Measurements from ENCODE around the gene ADAM22. TPM values are rescaled to one million over a fixed set of nuclear protein-coding genes. Genes with fewer than 3 reads are reported as not detected.

ADAM22 gene
- total RNA-seq, 4 donors from 2014 or later: 0.53 to 2.7 (median 1.5) TPM

DNA sequence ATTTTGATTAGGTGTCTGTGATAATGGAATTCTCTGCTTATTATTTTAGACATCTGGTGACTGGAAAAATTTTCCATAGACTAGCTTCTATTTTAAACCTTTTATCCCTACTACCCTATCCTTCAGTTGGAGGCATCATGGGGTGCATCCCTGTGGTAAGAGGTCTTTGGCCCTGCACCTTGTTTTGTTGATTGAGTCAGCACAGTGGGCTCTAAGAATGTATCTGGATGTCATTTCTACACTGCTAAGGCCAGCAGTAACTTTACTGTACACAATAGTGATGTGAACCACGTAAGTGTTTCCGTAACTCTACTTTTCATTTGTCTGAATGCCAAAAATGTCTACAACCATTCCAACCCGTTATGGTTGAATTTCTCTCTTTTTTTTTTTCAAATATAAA, 75.6 kb downstream of the ADAM22 start:
- H3K4me1 ChIP-seq: no peaks in the 10 kb centered on the region
- H3K27me3 ChIP-seq: no peaks in the 10 kb centered on the region
- H3K4me3 ChIP-seq: no peak overlapping the region
- WGBS: 83% methylated on average over 3 of the region's 3 CpGs
- TF ChIP-seq POLR2A (IDR thresholded peaks at IDR 0.05) (no peak), POLR2AphosphoS5 (IDR thresholded peaks at IDR 0.05) (no peak), EP300 (IDR thresholded peaks at IDR 0.05) (no peak)
- TF ChIP-seq, protein P1, sequence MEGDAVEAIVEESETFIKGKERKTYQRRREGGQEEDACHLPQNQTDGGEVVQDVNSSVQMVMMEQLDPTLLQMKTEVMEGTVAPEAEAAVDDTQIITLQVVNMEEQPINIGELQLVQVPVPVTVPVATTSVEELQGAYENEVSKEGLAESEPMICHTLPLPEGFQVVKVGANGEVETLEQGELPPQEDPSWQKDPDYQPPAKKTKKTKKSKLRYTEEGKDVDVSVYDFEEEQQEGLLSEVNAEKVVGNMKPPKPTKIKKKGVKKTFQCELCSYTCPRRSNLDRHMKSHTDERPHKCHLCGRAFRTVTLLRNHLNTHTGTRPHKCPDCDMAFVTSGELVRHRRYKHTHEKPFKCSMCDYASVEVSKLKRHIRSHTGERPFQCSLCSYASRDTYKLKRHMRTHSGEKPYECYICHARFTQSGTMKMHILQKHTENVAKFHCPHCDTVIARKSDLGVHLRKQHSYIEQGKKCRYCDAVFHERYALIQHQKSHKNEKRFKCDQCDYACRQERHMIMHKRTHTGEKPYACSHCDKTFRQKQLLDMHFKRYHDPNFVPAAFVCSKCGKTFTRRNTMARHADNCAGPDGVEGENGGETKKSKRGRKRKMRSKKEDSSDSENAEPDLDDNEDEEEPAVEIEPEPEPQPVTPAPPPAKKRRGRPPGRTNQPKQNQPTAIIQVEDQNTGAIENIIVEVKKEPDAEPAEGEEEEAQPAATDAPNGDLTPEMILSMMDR (IDR thresholded peaks at IDR 0.05): no peak
- H3K9me3 ChIP-seq: no peaks in the 10 kb centered on the region
- no peak overlapping the region for H3K27ac ChIP-seq
- no peak for DNase-seq (ENCODE audit: low spot score in 2 of 2)
- no peaks in the 10 kb centered on the region for H3K36me3 ChIP-seq

DNA sequence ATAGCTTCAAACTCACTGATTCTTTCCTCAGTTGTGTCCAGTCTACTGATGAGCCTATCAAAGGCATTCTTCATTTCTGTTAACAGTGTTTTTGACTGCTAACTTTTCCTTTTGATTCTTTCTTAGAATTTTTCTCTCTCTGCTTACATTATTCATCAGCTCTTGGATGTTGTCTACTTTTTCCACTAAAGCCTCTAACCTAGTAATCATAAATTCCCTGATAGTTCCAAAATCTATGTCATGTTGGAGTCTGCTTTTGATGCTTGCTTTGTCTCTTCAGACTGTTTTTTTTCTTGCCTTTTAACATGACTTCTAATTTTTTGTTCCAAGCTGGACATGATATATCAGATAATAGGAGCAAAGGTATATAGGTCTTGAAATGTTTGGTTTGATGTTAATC, 78.0 kb downstream of the ADAM22 start:
- H3K9me3 ChIP-seq: no peaks in the 10 kb centered on the region
- H3K4me1 ChIP-seq: no peaks in the 10 kb centered on the region
- H3K36me3 ChIP-seq: no peaks in the 10 kb centered on the region
- H3K27ac ChIP-seq: no peak overlapping the region
- H3K27me3 ChIP-seq: no peaks in the 10 kb centered on the region
- TF ChIP-seq, protein P1 (IDR thresholded peaks at IDR 0.05): no peak
- TF ChIP-seq POLR2AphosphoS5 (IDR thresholded peaks at IDR 0.05) (no peak), POLR2A (IDR thresholded peaks at IDR 0.05) (no peak)
- no peak overlapping the region for H3K4me3 ChIP-seq
- DNase-seq (ENCODE audit: low spot score in 2 of 2): no peak

DNA sequence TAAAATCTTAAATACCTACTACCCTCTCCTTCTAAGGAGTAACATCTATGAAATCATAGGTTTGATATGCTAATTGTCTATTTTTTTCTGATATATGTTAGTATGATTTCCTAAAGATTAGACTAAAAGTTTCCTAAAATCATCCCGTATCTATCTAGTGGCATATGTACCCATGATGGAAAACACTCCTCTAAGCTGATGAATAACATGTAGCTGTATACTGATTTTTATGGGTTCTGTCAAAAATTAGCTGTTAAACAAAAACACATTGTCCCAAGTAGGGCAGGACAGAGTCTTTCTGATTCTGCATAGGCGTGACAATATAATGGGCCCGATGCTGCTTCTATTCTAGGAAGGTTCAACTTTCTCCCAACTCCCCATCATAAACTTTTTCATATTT, 79.9 kb downstream of the ADAM22 start:
- no peak for DNase-seq (ENCODE audit: low spot score in 2 of 2)
- Histone ChIP-seq H3K27me3 (no peaks in the 10 kb centered on the region), H3K4me1 (no peaks in the 10 kb centered on the region), H3K36me3 (no peaks in the 10 kb centered on the region), H3K9me3 (no peaks in the 10 kb centered on the region), H3K27ac (no peak overlapping the region), H3K4me3 (no peak overlapping the region)
- 69% methylated on average over 3 of the region's 3 CpGs for WGBS
- no peak for TF ChIP-seq POLR2A (IDR thresholded peaks at IDR 0.05)

DNA sequence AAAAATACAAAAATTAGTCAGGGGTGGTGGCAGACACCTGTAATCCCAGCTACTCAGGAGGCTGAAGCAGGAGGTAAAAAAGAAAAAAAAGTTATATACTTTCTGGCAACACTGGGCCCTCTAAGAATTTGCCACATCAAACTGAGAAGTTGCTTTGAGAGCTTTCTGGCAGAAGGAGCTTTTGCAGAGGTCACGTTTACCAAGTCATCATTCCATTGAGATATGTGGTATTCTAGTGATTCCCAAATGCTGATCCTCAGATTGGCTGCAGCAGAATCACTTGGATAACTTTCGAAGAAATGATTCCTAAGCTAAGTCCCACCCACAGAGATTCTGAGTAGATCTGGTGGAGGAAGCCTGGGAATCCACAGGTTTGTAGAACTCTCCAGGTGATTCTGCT, 80.5 kb downstream of the ADAM22 start:
- TF ChIP-seq EP300 (IDR thresholded peaks at IDR 0.05) (no peak), POLR2AphosphoS5 (IDR thresholded peaks at IDR 0.05) (no peak), POLR2A (IDR thresholded peaks at IDR 0.05) (no peak)
- TF ChIP-seq, protein P1 (IDR thresholded peaks at IDR 0.05): no peak
- Histone ChIP-seq H3K36me3 (no peaks in the 10 kb centered on the region), H3K4me1 (no peaks in the 10 kb centered on the region), H3K27me3 (no peaks in the 10 kb centered on the region), H3K9me3 (no peaks in the 10 kb centered on the region), H3K27ac (no peak overlapping the region), H3K4me3 (no peak overlapping the region)
- 68% methylated on average over 2 of the region's 2 CpGs for WGBS
- DNase-seq (ENCODE audit: low spot score in 2 of 2): no peak

DNA sequence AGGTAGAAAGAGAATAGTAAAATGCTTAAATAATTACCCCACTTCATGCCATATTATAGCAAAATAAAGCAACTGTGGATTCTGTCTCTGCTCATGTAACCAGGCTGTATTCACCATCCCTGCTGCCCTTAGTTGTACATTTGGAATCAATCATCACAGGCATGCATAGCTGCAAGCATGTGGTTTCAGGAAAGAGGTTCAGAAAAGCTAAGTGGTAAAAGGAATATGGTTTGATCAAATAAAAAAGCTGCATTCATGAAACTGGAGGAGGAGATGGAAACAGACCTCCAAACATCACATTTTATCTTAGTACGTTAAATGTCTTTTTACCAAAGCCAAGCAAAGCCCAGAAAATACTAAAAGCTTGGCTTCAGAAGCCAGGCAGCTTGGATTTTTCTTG, 81.3 kb downstream of the ADAM22 start:
- H3K4me3 ChIP-seq: no peak overlapping the region
- WGBS: 67% methylated on average over 1 of the region's 1 CpG
- H3K9me3 ChIP-seq: no peaks in the 10 kb centered on the region
- DNase-seq (ENCODE audit: low spot score in 2 of 2): no peak
- TF ChIP-seq POLR2AphosphoS5 (IDR thresholded peaks at IDR 0.05) (no peak), POLR2A (IDR thresholded peaks at IDR 0.05) (no peak), EP300 (IDR thresholded peaks at IDR 0.05) (no peak)
- TF ChIP-seq, protein P1 (IDR thresholded peaks at IDR 0.05): no peak
- H3K36me3 ChIP-seq: no peaks in the 10 kb centered on the region
- no peaks in the 10 kb centered on the region for H3K4me1 ChIP-seq
- H3K27ac ChIP-seq: no peak overlapping the region
- H3K27me3 ChIP-seq: no peaks in the 10 kb centered on the region

DNA sequence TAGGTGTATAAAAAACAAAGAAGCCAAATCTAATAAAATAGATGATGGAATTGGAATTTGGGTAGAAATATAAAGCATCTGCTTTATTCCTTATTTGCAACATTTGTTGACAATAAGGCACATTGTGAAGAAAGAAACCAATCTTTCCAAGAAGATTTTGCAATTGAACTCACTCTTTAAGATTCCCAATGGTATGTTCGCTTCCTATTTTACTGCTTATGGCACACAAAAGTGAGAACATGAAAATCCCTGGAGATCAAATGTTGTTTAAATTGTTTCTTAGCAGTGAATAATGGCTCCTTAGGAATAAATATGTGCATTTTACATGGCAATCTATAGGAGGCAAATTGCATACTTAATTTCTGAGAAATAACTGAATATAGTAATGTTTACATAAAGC, 84.5 kb downstream of the ADAM22 start:
- DNase-seq (ENCODE audit: low spot score in 2 of 2): no peak
- Histone ChIP-seq H3K4me1 (no peaks in the 10 kb centered on the region), H3K9me3 (no peaks in the 10 kb centered on the region), H3K27ac (no peak overlapping the region), H3K27me3 (no peaks in the 10 kb centered on the region), H3K4me3 (no peak overlapping the region), H3K36me3 (no peaks in the 10 kb centered on the region)
- TF ChIP-seq, protein P1 (IDR thresholded peaks at IDR 0.05): no peak
- TF ChIP-seq POLR2A (IDR thresholded peaks at IDR 0.05) (no peak), EP300 (IDR thresholded peaks at IDR 0.05) (no peak), POLR2AphosphoS5 (IDR thresholded peaks at IDR 0.05) (no peak)
- WGBS: 87% methylated on average over 1 of the region's 1 CpG
